Measurements from ENCODE around the gene HS2ST1. TPM values are rescaled to one million over a fixed set of nuclear protein-coding genes. Genes with fewer than 3 reads are reported as not detected.

Gene HS2ST1
- total and polyA plus RNA-seq, 2 donors (not counting 3 experiments of a cell fraction or from before 2014, with no cell fraction given): 5.5 to 31.2 TPM

DNA sequence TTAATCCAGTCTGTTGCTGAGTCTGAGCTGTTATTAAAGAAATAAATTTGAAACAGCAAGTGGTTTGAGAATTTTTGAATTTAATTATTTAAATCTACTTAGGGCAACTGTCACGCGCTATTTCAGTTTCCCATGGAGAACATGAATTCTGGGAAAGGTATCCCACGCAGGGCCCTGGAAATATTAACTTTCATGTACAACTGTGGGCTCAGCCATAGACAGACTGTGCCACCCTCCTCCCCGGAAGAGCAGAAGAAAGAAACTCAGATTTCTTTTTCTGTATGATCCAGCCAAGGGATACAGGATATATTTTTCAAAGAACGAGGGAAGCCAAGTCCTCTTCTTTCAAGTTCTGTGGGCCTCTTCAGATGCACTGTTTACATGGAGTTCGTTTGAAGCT lies 241.7 kb downstream of the HS2ST1 start:
- no peaks in the 10 kb centered on the region for H3K79me2 ChIP-seq (ENCODE audit: control insufficient read depth, insufficient read depth, low read length)
- H3K27ac ChIP-seq (ENCODE audit: insufficient read depth, low read depth, low read length): no peak overlapping the region
- H3K27me3 ChIP-seq (ENCODE audit: control insufficient read depth in 2 of 2, insufficient read depth in 2 of 2, low read length in 2 of 2): peaks cover 5 to 8% of the 10 kb centered on the region in 2 experiments
- DNase-seq (ENCODE audit: low read depth, low spot score): no peak
- H3K36me3 ChIP-seq (ENCODE audit: control insufficient read depth in 2 of 2, extremely low read depth in 1 of 2, insufficient read depth in 2 of 2, low read length in 2 of 2): no peaks in the 10 kb centered on the region
- no TSS peak for BruUV-seq (replicated peaks)
- ChIA-PET CTCF (no interaction called here), POLR2A (no interaction called here)
- H3K9ac ChIP-seq (replicated peaks; ENCODE audit: extremely low read depth, insufficient read depth, low read length): no peak overlapping the region
- no peaks in the 10 kb centered on the region for H4K20me1 ChIP-seq (replicated peaks; ENCODE audit: control insufficient read depth, extremely low read depth, insufficient read depth, low read length)
- TF ChIP-seq, protein P1, sequence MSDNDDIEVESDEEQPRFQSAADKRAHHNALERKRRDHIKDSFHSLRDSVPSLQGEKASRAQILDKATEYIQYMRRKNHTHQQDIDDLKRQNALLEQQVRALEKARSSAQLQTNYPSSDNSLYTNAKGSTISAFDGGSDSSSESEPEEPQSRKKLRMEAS (IDR thresholded peaks at IDR 0.05; ENCODE audit: insufficient read depth, insufficient read length): no peak
- TF ChIP-seq FOS (IDR thresholded peaks at IDR 0.05; ENCODE audit: borderline replicate concordance, insufficient read depth, low read length) (no peak), EZH2 (IDR thresholded peaks at IDR 0.05; ENCODE audit: borderline replicate concordance, low read depth, low read length, severe bottlenecking) (no peak), POLR2AphosphoS5 (IDR thresholded peaks at IDR 0.05; ENCODE audit: insufficient read depth, low read depth, low read length) (no peak), GATA2 (IDR thresholded peaks at IDR 0.05; ENCODE audit: insufficient read depth, insufficient read length, low read depth, low read length) (no peak), POLR2A (IDR thresholded peaks at IDR 0.05; ENCODE audit: low read depth, low read length) (no peak), MYC (IDR thresholded peaks at IDR 0.05; ENCODE audit: low read depth, low read length) (no peak), JUN (IDR thresholded peaks at IDR 0.05; ENCODE audit: borderline replicate concordance, insufficient read depth, insufficient read length, low read depth) (no peak)
- TF ChIP-seq, protein P2, sequence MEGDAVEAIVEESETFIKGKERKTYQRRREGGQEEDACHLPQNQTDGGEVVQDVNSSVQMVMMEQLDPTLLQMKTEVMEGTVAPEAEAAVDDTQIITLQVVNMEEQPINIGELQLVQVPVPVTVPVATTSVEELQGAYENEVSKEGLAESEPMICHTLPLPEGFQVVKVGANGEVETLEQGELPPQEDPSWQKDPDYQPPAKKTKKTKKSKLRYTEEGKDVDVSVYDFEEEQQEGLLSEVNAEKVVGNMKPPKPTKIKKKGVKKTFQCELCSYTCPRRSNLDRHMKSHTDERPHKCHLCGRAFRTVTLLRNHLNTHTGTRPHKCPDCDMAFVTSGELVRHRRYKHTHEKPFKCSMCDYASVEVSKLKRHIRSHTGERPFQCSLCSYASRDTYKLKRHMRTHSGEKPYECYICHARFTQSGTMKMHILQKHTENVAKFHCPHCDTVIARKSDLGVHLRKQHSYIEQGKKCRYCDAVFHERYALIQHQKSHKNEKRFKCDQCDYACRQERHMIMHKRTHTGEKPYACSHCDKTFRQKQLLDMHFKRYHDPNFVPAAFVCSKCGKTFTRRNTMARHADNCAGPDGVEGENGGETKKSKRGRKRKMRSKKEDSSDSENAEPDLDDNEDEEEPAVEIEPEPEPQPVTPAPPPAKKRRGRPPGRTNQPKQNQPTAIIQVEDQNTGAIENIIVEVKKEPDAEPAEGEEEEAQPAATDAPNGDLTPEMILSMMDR (IDR thresholded peaks at IDR 0.05; ENCODE audit: extremely low read depth in 1 of 2, insufficient read depth in 1 of 2, low read depth in 1 of 2, low read length in 2 of 2): no peak
- no peak overlapping the region for H2AFZ ChIP-seq (ENCODE audit: low read depth, low read length)
- dilution Hi-C loops (cut with MboI; ENCODE audit: extremely low pct_ligation_motif_present, low sequenced_read_pairs) (no loop called here), intact Hi-C loops (cut with micrococcal nuclease) (no loop called here)
- FAIRE-seq: no peak
- H3K4me2 ChIP-seq (ENCODE audit: insufficient read depth, low read length): no peak overlapping the region
- H3K9me1 ChIP-seq (replicated peaks; ENCODE audit: control insufficient read depth, extremely low read depth, insufficient read depth, low read length): no peaks in the 10 kb centered on the region
- no peaks in the 10 kb centered on the region for H3K9me3 ChIP-seq (replicated peaks; ENCODE audit: control insufficient read depth, insufficient read depth, low read length)
- no peak overlapping the region for H3K4me3 ChIP-seq (replicated peaks in 1 of 3; ENCODE audit: insufficient read depth in 1 of 3, low read depth in 1 of 3, low read length in 3 of 3)
- H3K4me1 ChIP-seq (ENCODE audit: control insufficient read depth, extremely low read depth, insufficient read depth, low read length): peaks cover 10% of the 10 kb centered on the region
